Ascending aorta (tissue), 2 donors: Measurements from ENCODE around the gene CASKIN1. TPM values are rescaled to one million over a fixed set of nuclear protein-coding genes. Genes with fewer than 3 reads are reported as not detected.

Experiments
- DNase-seq, 2 donors: peaks; one replicate each; pipeline ENCODE4 v3.0.0-alpha.2; 2019; ENCODE audit warnings: low spot score in 2 of 2
- H3K27ac ChIP-seq, 2 donors: fragments of 200-600 bp; sonication (generic); one replicate each; pipeline ENCODE4 v1.5.1; 2016 to 2017; ENCODE audit warnings: mild to moderate bottlenecking in 1 of 2
- H3K27me3 ChIP-seq: fragments of 200-600 bp; sonication (generic); one replicate; pipeline ENCODE4 v1.5.1; 2017
- H3K36me3 ChIP-seq, 2 donors: fragments of 200-600 bp; sonication (generic); one replicate each; pipeline ENCODE4 v1.5.1; 2016
- H3K4me1 ChIP-seq, 2 donors: fragments of 200-600 bp; sonication (generic); one replicate each; pipeline ENCODE4 v1.5.1; 2016 to 2017; ENCODE audit warnings: mild to moderate bottlenecking in 1 of 2
- H3K4me3 ChIP-seq, 2 donors: fragments of 200-600 bp; sonication (generic); one replicate each; pipeline ENCODE4 v1.5.1; 2016 to 2017; ENCODE audit warnings: mild to moderate bottlenecking in 1 of 2
- H3K9me3 ChIP-seq, 2 donors: fragments of 200-600 bp; sonication (generic); one replicate each; pipeline ENCODE4 v1.5.1; 2016
- CTCF ChIP-seq, 3 experiments: fragments of 200-600 bp in 2 of 3; fragments of 450-650 bp in 1 of 3; sonication (generic) in 2 of 3; IDR thresholded peaks; one replicate each; pipeline ENCODE4 v1.5.1; 2016 to 2019; ENCODE audit warnings: antibody characterized with exemption in 3 of 3, mild to moderate bottlenecking in 1 of 3, moderate library complexity in 1 of 3
- intact Hi-C: fragments of 100-400 bp; cut with DNase I; formaldehyde crosslinking; loops from one replicate; pipeline ENCODE4 v1.15.1; 2023
- total RNA-seq: library from RNA; depleted of rRNA; stranded (reverse); fragments of >200 nt; gene quantifications from one replicate; pipeline ENCODE4 v1.1.0, GENCODE V29; 2016

The CASKIN1 gene
- total RNA-seq, 1 donor from 2014 or later = not detected

GRCh38 chr16:2237493-2238149 lies 41.2 kb upstream of the CASKIN1 start:
- TF ChIP-seq CTCF (IDR thresholded peaks at IDR 0.05) = no peak
- no peak overlapping the region for H3K4me3 ChIP-seq
- H3K9me3 ChIP-seq = no peaks in the 10 kb centered on the region
- peaks cover 37 to 39% of the 10 kb centered on the region in 2 donors for H3K36me3 ChIP-seq
- no peak overlapping the region for H3K27ac ChIP-seq
- H3K4me1 ChIP-seq = peaks cover 8 to 10% of the 10 kb centered on the region in 2 donors
- intact Hi-C loops = no loop called here
- no peak for DNase-seq
- peaks cover 6% of the 10 kb centered on the region for H3K27me3 ChIP-seq

DNA sequence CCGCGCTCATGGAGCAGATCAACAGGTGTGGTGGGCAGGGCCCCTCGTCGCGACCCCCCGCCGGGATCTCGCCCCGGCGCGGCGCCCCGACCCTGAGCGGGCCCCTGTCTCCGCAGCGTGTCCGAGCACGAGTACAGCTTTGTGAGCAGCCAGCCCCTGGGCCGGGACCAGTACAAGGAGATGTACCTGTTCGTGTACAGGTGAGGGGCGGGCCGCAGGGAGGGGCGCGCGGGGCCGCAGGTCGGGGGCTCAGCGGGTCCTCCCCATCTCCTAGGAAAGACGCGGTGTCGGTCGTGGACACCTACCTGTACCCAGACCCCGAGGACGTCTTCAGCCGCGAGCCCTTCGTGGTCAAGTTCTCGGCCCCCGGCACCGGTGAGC lies 40.7 kb upstream of the CASKIN1 start:
- Histone ChIP-seq H3K9me3 (no peaks in the 10 kb centered on the region), H3K4me1 (peaks cover 8 to 10% of the 10 kb centered on the region in 2 donors), H3K27ac (no peak overlapping the region), H3K27me3 (peaks cover 6% of the 10 kb centered on the region), H3K36me3 (peaks cover 38 to 43% of the 10 kb centered on the region in 2 donors), H3K4me3 (peak overlapping the region in 1 of 2 donors; percentile 51)
- intact Hi-C loops = no loop called here
- DNase-seq = no peak
- TF ChIP-seq CTCF (IDR thresholded peaks at IDR 0.05) = no peak

DNA sequence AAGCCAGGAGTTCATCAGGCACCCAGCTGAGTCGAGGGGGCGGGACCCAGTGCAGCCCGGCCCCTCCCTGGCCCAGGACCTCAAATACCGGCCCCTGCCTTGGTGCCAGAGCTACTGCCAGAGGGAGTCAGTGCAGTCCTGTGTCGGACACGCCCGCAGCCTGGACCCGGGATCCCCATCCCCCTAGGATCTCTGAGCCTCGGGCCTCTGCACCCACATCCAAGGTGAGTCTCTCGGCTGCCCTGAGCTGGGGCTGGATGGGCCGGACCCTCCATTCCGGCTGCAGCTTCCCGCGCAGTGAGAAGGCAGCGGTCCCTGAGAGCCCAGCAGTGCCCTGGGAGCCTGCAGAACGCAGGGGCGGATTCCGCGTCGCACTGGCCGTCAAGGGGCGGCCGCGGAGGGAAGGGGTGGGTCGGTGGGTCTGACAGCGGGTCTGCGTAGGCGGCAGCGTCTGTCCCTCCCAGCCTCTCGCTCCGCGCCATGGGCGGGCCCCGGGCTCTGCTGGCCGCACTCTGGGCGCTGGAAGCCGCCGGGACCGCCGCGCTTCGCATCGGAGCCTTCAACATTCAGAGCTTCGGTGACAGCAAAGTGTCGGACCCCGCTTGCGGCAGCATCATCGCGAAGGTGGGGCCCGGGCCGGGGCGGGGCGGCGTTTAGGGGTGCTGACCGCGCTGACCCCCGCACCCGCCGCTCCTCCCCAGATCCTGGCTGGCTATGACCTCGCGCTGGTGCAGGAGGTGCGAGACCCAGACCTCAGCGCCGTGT lies 40.1 kb upstream of the CASKIN1 start, which contains the start of gene DNASE1L2:
DNASE1L2 (plus strand) TSS at position 108 of the 765 bp plus-strand sequence; CDS start at position 481, 373 bp downstream.
- no peaks in the 10 kb centered on the region for H3K9me3 ChIP-seq
- intact Hi-C loops = no loop called here
- no peak for TF ChIP-seq CTCF (IDR thresholded peaks at IDR 0.05)
- DNase-seq = no peak
- H3K36me3 ChIP-seq = peaks cover 44 to 48% of the 10 kb centered on the region in 2 donors
- H3K4me1 ChIP-seq = peaks cover 8 to 10% of the 10 kb centered on the region in 2 donors
- peak within 1 kb of the TSS in 1 of 2 donors; percentile 51 for H3K4me3 ChIP-seq
- peaks cover 6% of the 10 kb centered on the region for H3K27me3 ChIP-seq
- H3K27ac ChIP-seq = no peak within 1 kb of the TSS

DNA sequence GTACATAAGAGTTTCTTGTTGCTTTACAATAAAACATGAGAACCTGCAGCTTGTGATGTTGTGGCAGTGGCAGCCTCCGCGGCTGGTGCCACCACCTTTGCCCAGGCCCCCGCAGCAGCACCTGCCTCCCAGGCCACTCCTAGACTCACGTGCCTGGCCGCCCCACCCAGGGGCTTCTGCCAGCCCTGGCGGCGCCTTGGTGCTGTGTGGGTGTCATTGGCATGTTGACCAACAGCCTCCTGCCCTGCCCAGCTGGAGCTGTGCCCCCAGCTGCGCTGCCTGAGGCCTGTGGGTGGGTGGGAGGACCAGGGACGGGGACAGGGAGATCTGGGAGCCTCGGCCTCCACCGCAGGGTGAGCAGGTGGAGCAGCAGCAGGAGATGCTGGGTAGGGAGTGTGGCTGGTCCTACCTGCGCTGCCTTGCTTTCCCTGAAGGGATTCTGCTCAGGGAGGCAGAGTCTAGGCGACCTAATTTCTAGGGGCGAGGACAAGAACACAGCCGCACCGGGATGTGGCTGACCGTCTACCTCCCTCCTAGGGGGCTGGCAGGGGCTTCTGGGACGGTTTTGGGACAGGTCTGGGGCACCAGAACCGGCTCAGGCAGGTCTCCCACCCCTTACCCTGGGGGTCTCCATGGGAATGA lies 39.4 kb upstream of the CASKIN1 start:
- no peak for DNase-seq
- TF ChIP-seq CTCF (IDR thresholded peaks at IDR 0.05) = no peak
- peaks cover 8 to 10% of the 10 kb centered on the region in 2 donors for H3K4me1 ChIP-seq
- intact Hi-C loops = no loop called here
- H3K27ac ChIP-seq = no peak overlapping the region
- H3K27me3 ChIP-seq = peaks cover 6% of the 10 kb centered on the region
- H3K36me3 ChIP-seq = peaks cover 51 to 53% of the 10 kb centered on the region in 2 donors
- H3K4me3 ChIP-seq = no peak overlapping the region
- H3K9me3 ChIP-seq = no peaks in the 10 kb centered on the region

DNA sequence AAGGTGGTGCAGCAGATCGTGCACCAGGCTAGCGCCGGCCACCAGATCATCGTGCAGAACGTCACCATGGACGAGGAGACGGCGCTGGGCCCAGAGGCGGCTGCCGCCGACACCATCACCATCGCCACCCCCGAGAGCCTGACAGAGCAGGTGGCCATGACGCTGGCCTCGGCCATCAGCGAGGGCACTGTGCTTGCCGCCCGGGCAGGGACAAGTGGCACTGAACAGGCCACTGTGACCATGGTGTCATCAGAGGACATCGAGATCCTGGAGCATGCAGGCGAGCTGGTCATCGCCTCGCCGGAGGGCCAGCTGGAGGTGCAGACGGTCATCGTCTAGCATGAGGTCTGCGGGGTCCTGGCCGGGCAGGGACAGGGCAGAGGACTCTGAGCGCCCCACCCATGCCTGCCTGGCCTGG lies 38.8 kb upstream of the CASKIN1 start:
- H3K4me1 ChIP-seq = peaks cover 8 to 10% of the 10 kb centered on the region in 2 donors
- peaks cover 6% of the 10 kb centered on the region for H3K27me3 ChIP-seq
- no peak for DNase-seq
- H3K36me3 ChIP-seq = peaks cover 57% of the 10 kb centered on the region in 2 donors
- no peaks in the 10 kb centered on the region for H3K9me3 ChIP-seq
- no peak overlapping the region for H3K4me3 ChIP-seq
- intact Hi-C loops = no loop called here
- H3K27ac ChIP-seq = no peak overlapping the region
- TF ChIP-seq CTCF (IDR thresholded peaks at IDR 0.05) = no peak
